ENCODE data around the gene AGBL5.
A peak's percentile ranks its signal among the peaks of the same experiment; 100 is the strongest.

The AGBL5 gene

GRCh38 chr2:27023740-27024139, 27.7 kb upstream of the AGBL5 start:
- no peak for DNase-seq (ENCODE audit: low spot score)

- DNase-seq (ENCODE audit: low spot score): no peak
Measured at GRCh38 chr2:27024188-27024587, 27.3 kb upstream of the AGBL5 start.

- no peak for DNase-seq (ENCODE audit: low spot score)
Measured at GRCh38 chr2:27024812-27025211, 26.7 kb upstream of the AGBL5 start.

GRCh38 chr2:27025281-27025800, 26.1 kb upstream of the AGBL5 start:
- DNase-seq (ENCODE audit: low spot score): no peak

- no peak for DNase-seq (ENCODE audit: low spot score)
Measured at GRCh38 chr2:27025861-27026851, 25.3 kb upstream of the AGBL5 start.

GRCh38 chr2:27027211-27027651, 24.2 kb upstream of the AGBL5 start:
- DNase-seq (ENCODE audit: low spot score): no peak

- no peak for DNase-seq (ENCODE audit: low spot score)
Measured at GRCh38 chr2:27029051-27029450, 22.4 kb upstream of the AGBL5 start.

- peak; percentile 90 for DNase-seq (ENCODE audit: low spot score)
Measured at GRCh38 chr2:27032495-27033252, 18.8 kb upstream of the AGBL5 start, which contains the start of gene TMEM214. Gene TMEM214, plus strand, starts transcription at chr2:27032965. Its CDS starts 51 bp downstream, at chr2:27033016.

GRCh38 chr2:27033253-27033852, 18.1 kb upstream of the AGBL5 start:
- DNase-seq (ENCODE audit: low spot score): no peak

GRCh38 chr2:27038012-27038411, 13.5 kb upstream of the AGBL5 start:
- no peak for DNase-seq (ENCODE audit: low spot score)

GRCh38 chr2:27038631-27039339, 12.7 kb upstream of the AGBL5 start:
- no peak for DNase-seq (ENCODE audit: low spot score)

GRCh38 chr2:27039426-27039825, 12.0 kb upstream of the AGBL5 start:
- no peak for DNase-seq (ENCODE audit: low spot score)

- no peak for DNase-seq (ENCODE audit: low spot score)
Measured at GRCh38 chr2:27039871-27040270, 11.6 kb upstream of the AGBL5 start.

GRCh38 chr2:27040282-27040681, 11.2 kb upstream of the AGBL5 start:
- DNase-seq (ENCODE audit: low spot score): no peak

GRCh38 chr2:27041752-27042151, 9.7 kb upstream of the AGBL5 start:
- DNase-seq (ENCODE audit: low spot score): no peak

- no peak for DNase-seq (ENCODE audit: low spot score)
Measured at GRCh38 chr2:27042159-27042661, 9.3 kb upstream of the AGBL5 start.

- DNase-seq (ENCODE audit: low spot score): no peak
Measured at GRCh38 chr2:27042985-27043634, 8.4 kb upstream of the AGBL5 start.

- DNase-seq (ENCODE audit: low spot score): no peak
Measured at GRCh38 chr2:27049422-27050280, 1.8 kb upstream of the AGBL5 start.

GRCh38 chr2:27050281-27050995, 1.0 kb upstream of the AGBL5 start:
- peak; percentile 94 for DNase-seq (ENCODE audit: low spot score)
